ENCODE measurements around the gene NFIX. TPM values are rescaled to one million over a fixed set of nuclear protein-coding genes. Genes with fewer than 3 reads are reported as not detected.

NFIX gene
- total and polyA plus RNA-seq, 2 of the 13 experiments (the other 11 are each of a cell fraction or from before 2014, with no cell fraction given), result 3.4 to 5.4 TPM

DNA sequence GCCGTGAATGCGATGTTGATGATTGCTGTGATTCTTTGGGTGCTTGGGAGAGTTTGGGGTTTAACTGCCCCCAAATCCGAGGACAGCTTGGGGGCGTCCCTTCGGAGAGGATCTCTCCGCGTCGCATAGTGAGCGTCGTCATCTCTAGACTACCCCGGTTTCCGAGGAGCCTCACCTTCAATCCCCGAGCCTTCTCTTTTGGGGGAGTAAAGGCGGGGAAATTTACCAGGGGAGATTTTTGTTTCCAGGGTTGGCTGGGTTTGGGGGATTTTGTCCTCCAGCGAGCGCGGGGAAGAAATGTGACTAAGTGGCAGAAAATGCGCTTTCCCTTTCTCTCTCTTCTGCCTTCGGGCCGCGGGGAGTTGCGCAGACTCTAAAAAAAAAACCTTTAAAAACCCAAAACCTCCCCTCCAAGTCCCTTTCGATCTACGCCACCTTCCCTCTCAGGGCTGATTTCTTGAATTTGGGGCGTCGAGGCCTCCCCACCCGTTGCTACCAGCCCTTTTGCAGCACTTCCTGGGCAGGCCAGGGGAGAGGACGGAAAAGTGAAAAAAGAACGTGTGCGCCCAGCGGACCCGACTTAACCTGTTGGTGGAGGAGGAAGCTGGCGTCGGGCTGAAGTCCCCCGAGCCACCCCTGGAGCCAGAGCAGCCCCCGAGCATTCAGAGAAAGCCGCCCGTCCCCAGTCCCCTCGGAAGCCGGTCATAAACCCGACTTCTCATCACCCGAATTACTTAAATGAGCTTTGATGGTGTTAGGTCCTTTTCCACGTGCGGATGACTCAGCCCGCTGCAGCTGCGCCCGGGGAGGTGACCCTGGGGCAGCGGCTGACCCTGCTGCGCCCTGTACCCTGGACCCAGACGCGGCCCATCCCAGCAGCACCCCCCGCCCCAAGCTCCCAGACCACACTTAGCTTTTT, 17.7 kb downstream of the NFIX start (continued):
- TF ChIP-seq, protein P1, sequence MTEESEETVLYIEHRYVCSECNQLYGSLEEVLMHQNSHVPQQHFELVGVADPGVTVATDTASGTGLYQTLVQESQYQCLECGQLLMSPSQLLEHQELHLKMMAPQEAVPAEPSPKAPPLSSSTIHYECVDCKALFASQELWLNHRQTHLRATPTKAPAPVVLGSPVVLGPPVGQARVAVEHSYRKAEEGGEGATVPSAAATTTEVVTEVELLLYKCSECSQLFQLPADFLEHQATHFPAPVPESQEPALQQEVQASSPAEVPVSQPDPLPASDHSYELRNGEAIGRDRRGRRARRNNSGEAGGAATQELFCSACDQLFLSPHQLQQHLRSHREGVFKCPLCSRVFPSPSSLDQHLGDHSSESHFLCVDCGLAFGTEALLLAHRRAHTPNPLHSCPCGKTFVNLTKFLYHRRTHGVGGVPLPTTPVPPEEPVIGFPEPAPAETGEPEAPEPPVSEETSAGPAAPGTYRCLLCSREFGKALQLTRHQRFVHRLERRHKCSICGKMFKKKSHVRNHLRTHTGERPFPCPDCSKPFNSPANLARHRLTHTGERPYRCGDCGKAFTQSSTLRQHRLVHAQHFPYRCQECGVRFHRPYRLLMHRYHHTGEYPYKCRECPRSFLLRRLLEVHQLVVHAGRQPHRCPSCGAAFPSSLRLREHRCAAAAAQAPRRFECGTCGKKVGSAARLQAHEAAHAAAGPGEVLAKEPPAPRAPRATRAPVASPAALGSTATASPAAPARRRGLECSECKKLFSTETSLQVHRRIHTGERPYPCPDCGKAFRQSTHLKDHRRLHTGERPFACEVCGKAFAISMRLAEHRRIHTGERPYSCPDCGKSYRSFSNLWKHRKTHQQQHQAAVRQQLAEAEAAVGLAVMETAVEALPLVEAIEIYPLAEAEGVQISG (CRISPR knock-in tag; IDR thresholded peaks at IDR 0.05), result peak; percentile 68
- no peak for TF ChIP-seq HCFC1 (IDR thresholded peaks at IDR 0.05; ENCODE audit: low read depth, low read length)
- TF ChIP-seq, protein P2, sequence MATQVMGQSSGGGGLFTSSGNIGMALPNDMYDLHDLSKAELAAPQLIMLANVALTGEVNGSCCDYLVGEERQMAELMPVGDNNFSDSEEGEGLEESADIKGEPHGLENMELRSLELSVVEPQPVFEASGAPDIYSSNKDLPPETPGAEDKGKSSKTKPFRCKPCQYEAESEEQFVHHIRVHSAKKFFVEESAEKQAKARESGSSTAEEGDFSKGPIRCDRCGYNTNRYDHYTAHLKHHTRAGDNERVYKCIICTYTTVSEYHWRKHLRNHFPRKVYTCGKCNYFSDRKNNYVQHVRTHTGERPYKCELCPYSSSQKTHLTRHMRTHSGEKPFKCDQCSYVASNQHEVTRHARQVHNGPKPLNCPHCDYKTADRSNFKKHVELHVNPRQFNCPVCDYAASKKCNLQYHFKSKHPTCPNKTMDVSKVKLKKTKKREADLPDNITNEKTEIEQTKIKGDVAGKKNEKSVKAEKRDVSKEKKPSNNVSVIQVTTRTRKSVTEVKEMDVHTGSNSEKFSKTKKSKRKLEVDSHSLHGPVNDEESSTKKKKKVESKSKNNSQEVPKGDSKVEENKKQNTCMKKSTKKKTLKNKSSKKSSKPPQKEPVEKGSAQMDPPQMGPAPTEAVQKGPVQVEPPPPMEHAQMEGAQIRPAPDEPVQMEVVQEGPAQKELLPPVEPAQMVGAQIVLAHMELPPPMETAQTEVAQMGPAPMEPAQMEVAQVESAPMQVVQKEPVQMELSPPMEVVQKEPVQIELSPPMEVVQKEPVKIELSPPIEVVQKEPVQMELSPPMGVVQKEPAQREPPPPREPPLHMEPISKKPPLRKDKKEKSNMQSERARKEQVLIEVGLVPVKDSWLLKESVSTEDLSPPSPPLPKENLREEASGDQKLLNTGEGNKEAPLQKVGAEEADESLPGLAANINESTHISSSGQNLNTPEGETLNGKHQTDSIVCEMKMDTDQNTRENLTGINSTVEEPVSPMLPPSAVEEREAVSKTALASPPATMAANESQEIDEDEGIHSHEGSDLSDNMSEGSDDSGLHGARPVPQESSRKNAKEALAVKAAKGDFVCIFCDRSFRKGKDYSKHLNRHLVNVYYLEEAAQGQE (IDR thresholded peaks at IDR 0.05; ENCODE audit: borderline replicate concordance in 1 of 2, low read depth in 1 of 2, low read length in 2 of 2), result no peak
- no peak for TF ChIP-seq TCF12 (IDR thresholded peaks at IDR 0.05)
- TF ChIP-seq TCF12 (CRISPR knock-in tag; IDR thresholded peaks at IDR 0.05), result peak; percentile 60; the same call in 1 of the 2 replicates
- peak; percentile 33; the same call in 1 of the 2 replicates for TF ChIP-seq NCOA2 (CRISPR knock-in tag; IDR thresholded peaks at IDR 0.05)
- TF ChIP-seq ZBTB1 (CRISPR knock-in tag; IDR thresholded peaks at IDR 0.05; ENCODE audit: borderline replicate concordance), result no peak
- TF ChIP-seq KDM4B (CRISPR knock-in tag; IDR thresholded peaks at IDR 0.05), result no peak
- TF ChIP-seq MAF1 (CRISPR knock-in tag; IDR thresholded peaks at IDR 0.05; ENCODE audit: borderline replicate concordance), result no peak
- TF ChIP-seq, protein P3, sequence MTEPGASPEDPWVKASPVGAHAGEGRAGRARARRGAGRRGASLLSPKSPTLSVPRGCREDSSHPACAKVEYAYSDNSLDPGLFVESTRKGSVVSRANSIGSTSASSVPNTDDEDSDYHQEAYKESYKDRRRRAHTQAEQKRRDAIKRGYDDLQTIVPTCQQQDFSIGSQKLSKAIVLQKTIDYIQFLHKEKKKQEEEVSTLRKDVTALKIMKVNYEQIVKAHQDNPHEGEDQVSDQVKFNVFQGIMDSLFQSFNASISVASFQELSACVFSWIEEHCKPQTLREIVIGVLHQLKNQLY (CRISPR knock-in tag; IDR thresholded peaks at IDR 0.05), result peak; percentile 63; the same call in 1 of the 2 replicates
- no peak for TF ChIP-seq KLF12 (CRISPR knock-in tag; IDR thresholded peaks at IDR 0.05; ENCODE audit: borderline replicate concordance)
- TF ChIP-seq, protein P4, sequence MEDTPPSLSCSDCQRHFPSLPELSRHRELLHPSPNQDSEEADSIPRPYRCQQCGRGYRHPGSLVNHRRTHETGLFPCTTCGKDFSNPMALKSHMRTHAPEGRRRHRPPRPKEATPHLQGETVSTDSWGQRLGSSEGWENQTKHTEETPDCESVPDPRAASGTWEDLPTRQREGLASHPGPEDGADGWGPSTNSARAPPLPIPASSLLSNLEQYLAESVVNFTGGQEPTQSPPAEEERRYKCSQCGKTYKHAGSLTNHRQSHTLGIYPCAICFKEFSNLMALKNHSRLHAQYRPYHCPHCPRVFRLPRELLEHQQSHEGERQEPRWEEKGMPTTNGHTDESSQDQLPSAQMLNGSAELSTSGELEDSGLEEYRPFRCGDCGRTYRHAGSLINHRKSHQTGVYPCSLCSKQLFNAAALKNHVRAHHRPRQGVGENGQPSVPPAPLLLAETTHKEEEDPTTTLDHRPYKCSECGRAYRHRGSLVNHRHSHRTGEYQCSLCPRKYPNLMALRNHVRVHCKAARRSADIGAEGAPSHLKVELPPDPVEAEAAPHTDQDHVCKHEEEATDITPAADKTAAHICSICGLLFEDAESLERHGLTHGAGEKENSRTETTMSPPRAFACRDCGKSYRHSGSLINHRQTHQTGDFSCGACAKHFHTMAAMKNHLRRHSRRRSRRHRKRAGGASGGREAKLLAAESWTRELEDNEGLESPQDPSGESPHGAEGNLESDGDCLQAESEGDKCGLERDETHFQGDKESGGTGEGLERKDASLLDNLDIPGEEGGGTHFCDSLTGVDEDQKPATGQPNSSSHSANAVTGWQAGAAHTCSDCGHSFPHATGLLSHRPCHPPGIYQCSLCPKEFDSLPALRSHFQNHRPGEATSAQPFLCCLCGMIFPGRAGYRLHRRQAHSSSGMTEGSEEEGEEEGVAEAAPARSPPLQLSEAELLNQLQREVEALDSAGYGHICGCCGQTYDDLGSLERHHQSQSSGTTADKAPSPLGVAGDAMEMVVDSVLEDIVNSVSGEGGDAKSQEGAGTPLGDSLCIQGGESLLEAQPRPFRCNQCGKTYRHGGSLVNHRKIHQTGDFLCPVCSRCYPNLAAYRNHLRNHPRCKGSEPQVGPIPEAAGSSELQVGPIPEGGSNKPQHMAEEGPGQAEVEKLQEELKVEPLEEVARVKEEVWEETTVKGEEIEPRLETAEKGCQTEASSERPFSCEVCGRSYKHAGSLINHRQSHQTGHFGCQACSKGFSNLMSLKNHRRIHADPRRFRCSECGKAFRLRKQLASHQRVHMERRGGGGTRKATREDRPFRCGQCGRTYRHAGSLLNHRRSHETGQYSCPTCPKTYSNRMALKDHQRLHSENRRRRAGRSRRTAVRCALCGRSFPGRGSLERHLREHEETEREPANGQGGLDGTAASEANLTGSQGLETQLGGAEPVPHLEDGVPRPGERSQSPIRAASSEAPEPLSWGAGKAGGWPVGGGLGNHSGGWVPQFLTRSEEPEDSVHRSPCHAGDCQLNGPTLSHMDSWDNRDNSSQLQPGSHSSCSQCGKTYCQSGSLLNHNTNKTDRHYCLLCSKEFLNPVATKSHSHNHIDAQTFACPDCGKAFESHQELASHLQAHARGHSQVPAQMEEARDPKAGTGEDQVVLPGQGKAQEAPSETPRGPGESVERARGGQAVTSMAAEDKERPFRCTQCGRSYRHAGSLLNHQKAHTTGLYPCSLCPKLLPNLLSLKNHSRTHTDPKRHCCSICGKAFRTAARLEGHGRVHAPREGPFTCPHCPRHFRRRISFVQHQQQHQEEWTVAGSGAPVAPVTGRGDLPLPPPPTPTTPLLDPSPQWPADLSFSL (CRISPR knock-in tag; IDR thresholded peaks at IDR 0.05), result no peak
- TF ChIP-seq KAT7 (CRISPR knock-in tag; IDR thresholded peaks at IDR 0.05; ENCODE audit: borderline replicate concordance), result no peak
- no peak for TF ChIP-seq RFX5 (IDR thresholded peaks at IDR 0.05; ENCODE audit: low read depth, low read length)
- TF ChIP-seq GTF3A (CRISPR knock-in tag; conservative IDR thresholded peaks at IDR 0.05), result no peak
